ENCODE data around the gene ZFP62.

The ZFP62 gene

DNA sequence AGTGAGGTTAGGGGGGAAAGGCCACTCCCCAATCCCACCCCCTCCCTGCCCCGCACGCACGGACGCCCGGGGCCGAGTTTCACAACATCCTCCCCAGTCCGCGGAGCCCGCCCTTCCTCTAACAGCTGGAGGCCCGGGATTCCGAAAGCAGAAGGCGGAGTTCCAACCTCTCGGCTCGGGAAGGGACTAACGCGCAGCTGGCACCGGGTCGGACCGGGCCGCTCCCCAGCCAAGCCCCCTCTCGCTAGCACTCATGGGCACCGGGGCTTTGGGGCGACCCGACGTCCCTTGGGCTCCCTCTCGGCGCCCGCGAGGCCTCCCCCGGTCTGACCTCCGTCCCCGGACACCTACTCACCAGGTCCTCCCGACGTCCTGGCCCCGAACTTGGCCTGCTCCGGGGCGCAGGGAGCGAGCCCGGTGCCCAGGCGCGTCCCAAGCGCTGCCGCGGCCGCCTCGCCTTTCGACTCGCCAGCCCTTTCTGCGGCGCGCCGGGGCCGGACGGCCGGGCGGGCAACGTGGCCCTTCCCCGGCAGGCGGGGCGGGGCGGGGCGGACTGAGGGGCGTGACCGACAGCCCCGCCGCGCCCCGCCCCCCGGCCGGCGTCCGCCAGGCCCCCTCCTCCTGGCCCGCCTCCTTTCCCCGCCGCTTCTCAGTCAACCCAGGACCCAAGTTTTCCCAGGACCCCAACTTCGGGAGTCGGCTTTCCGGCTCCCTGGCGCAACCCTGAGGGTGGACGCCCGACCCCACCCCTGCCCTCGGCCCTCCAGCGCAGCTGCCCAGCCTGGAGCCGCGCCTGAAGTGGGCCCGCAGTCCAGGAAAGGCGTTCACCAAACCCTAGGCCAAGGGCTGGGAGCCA lies 58.5 kb downstream of the ZFP62 start, which contains the start of gene MGAT1:
TSS of gene MGAT1 (minus strand) at position 482 of the 856 bp plus-strand sequence. CDS start 9,835 bp downstream, outside the sequence.
- DNase-seq = peak; percentile 86
- Mint-ChIP-seq H3K36me3 (ENCODE audit: low read depth) (peaks cover 47% of the 10 kb centered on the region), H3K4me3 (peak within 1 kb of the TSS; percentile 93), H3K27me3 (no peaks in the 10 kb centered on the region), H3K4me1 (peaks cover 87% of the 10 kb centered on the region), H3K9me3 (no peaks in the 10 kb centered on the region), H3K27ac (peak within 1 kb of the TSS; percentile 98)
- ATAC-seq = peak; percentile 47

DNA sequence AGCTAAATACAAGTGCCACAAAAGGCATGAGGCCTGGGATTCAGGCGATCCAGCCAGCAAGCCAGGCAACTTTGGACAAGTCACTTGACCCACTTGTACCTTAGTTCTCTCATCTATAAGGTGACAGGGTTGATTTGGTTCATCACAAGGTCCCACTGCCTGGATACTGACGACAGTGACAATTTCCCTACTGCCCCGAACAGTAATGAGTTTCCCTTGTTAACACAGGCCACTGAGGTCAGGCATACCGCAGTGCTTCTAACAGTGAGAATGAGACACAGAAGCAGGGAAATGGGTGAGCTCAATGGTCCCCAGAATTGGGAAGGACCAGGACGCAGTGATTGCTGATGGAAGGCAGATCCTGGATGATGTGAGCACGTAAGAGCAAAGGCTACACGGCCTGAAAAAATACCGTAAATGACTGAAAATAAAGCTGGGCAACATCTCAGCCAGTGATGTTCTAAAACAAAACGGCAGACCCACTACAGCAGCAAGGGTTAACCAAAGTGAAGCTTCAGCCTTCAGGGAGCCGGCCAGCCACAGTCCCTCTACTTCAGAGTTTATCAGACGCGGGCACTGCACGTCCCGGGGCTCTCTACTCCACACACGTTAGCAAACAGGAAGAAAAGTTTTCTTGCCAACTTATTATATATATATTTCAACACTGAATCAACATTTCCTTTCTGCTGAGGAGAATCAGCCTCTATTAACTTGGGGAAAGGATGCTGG lies 59.3 kb downstream of the ZFP62 start:
- no peak for DNase-seq
- peaks cover 84% of the 10 kb centered on the region for H3K4me1 Mint-ChIP-seq
- peak overlapping the region; percentile 93 for H3K4me3 Mint-ChIP-seq
- peaks cover 45% of the 10 kb centered on the region for H3K36me3 Mint-ChIP-seq (ENCODE audit: low read depth)
- no peaks in the 10 kb centered on the region for H3K27me3 Mint-ChIP-seq
- no peak for ATAC-seq
- H3K27ac Mint-ChIP-seq = peak overlapping the region; percentile 31
- no peaks in the 10 kb centered on the region for H3K9me3 Mint-ChIP-seq

DNA sequence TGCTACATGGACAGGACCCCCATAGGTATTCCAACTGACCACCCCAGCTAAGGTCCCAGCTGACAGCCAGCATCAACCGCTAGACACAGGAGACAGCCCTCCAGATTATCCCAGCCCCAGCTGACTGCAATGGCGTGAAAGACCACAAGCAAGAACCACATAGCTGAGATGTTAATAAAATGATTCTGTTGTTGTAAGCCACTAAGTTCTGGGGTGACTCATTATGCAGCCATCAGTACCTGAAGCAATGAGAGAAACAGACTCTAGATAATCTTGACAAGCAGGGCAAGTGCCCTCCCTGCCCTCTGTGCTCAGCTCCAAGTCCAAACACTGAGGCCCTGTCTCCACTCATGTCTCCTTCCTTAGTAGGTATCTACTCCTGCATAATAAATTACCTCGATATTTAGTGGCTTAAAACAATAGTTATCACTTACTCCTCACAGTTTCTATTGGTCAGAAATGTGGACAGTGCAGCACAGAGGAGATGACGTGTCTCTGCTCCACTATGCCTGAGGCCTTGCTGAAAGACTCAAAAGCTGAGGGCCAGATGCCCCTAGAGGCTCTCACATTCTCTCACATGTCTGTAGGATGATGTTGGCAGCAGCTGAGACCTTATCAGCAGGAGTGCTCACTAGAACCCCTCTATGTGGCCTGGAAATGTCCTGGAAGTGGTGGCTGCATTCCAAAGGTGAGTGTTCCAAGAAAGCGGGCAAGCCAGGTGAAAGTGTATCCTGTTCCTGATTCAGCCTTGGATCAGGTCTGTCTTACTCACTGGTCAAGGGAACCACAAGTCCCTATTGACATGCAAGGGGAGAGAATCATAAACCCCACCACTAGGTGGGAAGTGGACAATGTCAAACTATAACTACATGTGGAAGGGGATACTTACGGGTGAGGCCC lies 60.9 kb downstream of the ZFP62 start:
- DNase-seq (no peak), ATAC-seq (no peak)
- Mint-ChIP-seq H3K27ac (peak overlapping the region; percentile 69), H3K36me3 (ENCODE audit: low read depth) (peaks cover 51% of the 10 kb centered on the region), H3K9me3 (no peaks in the 10 kb centered on the region), H3K4me1 (peaks cover 84% of the 10 kb centered on the region), H3K4me3 (peak overlapping the region; percentile 93), H3K27me3 (no peaks in the 10 kb centered on the region)

DNA sequence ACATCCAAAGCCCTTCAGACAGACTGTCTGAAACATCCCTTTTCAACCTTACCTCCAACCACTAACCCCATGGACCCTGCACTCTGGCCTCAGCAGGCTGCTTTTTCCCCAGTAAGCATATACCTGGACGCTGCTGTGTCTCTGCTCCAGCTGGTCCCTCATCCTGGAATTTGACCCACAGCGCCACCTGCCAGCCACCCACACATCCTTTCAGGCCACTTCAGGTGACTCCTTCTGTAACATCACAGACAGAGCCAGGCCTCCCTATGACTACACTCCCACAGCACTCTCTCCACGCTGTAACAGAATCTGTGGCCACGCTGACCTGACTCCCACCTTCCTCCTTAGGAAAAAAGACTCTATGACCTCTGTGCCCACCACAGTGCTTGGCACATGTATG lies 61.9 kb downstream of the ZFP62 start:
- Mint-ChIP-seq H3K27me3 (no peaks in the 10 kb centered on the region), H3K9me3 (no peaks in the 10 kb centered on the region), H3K36me3 (ENCODE audit: low read depth) (peaks cover 51% of the 10 kb centered on the region), H3K4me1 (peaks cover 79% of the 10 kb centered on the region), H3K27ac (peak overlapping the region; percentile 15), H3K4me3 (no peak overlapping the region)
- DNase-seq (no peak), ATAC-seq (no peak)

DNA sequence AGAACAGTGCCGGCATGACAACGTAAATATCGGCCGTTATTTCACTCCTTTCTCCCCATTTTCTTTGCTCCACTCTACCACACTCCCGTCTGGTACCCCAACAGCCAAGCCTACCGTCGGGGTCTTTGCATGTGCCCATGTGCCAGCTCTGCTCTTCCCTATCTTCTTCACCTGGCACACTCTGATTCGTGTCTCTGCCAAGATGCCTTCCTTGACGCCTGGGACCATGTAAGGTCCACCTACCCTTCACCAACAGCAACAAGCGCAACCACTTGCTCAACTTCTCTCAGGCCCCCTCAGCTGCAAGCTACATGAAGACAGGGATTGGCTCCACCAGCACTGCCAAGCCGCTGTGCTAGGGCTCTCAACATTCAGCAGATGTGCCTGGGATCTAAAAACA lies 62.9 kb downstream of the ZFP62 start:
- peak overlapping the region; percentile 10 for H3K4me3 Mint-ChIP-seq
- peak overlapping the region; percentile 73 for H3K27ac Mint-ChIP-seq
- H3K36me3 Mint-ChIP-seq (ENCODE audit: low read depth) = peaks cover 55% of the 10 kb centered on the region

More for the DNA sequence above, 62.9 kb downstream of the ZFP62 start:
- Mint-ChIP-seq H3K9me3 (no peaks in the 10 kb centered on the region), H3K27me3 (no peaks in the 10 kb centered on the region), H3K4me1 (peaks cover 75% of the 10 kb centered on the region)
- DNase-seq = no peak
- no peak for ATAC-seq

Measured in activated naive CD8-positive, alpha-beta T cell treated with anti-CD3 and anti-CD28 coated beads, Interleukin-2, amount 50 U/mL, for 24 hours (primary cell).